Measurements from ENCODE around the gene MKI67.

DNA sequence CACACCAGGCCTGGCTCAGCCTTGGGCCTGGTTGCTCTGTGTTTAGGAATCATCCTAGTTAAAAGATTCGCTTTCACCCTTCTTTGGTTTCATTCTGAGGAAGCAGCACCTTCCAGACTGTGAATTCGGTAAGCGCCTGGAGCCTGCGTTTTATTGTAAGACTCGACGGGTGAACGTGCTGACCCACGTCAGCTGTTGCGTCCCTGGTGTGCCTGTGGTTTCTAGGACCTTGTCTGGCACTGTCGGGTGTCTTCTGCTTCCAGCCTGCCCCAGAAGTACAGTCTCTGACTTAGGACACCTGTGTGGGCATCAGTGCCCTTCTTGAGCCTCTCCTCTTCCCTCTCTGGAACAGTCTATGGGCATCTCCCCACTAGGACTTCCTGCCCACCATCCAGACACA lies 26.3 kb downstream of the MKI67 start:
- no peak for TF ChIP-seq SUZ12 (IDR thresholded peaks at IDR 0.05; ENCODE audit: extremely low read depth, insufficient read depth, insufficient read length)
- no peak for TF ChIP-seq YY1 (IDR thresholded peaks at IDR 0.05; ENCODE audit: insufficient read depth, insufficient read length)
